Osteocyte (in vitro differentiated cells): ENCODE measurements around the gene PRKCH. TPM values are rescaled to one million over a fixed set of nuclear protein-coding genes. Genes with fewer than 3 reads are reported as not detected.

Experiments
- DNase-seq: peaks from one replicate; pipeline ENCODE4 v3.0.0; 2021; ENCODE audit warnings: mixed read lengths; ENCODE audit not compliant: unreplicated experiment; ENCODE audit errors: extremely low spot score
- H3K27ac Mint-ChIP-seq: one replicate; pipeline ENCODE4 v1.8.0; 2021; ENCODE audit warnings: mild to moderate bottlenecking, mixed read lengths; ENCODE audit not compliant: unreplicated experiment
- H3K27me3 Mint-ChIP-seq: one replicate; pipeline ENCODE4 v1.8.0; 2021; ENCODE audit warnings: mixed read lengths; ENCODE audit not compliant: unreplicated experiment
- H3K36me3 Mint-ChIP-seq: one replicate; pipeline ENCODE4 v1.8.0; 2021; ENCODE audit warnings: mixed read lengths; ENCODE audit not compliant: unreplicated experiment
- H3K4me1 Mint-ChIP-seq: one replicate; pipeline ENCODE4 v1.8.0; 2021; ENCODE audit warnings: mixed read lengths; ENCODE audit not compliant: unreplicated experiment
- H3K4me3 Mint-ChIP-seq: one replicate; pipeline ENCODE4 v1.8.0; 2021; ENCODE audit warnings: mild to moderate bottlenecking, moderate library complexity, mixed read lengths; ENCODE audit not compliant: unreplicated experiment
- H3K9me3 Mint-ChIP-seq: one replicate; pipeline ENCODE4 v1.8.0; 2021; ENCODE audit warnings: mixed read lengths; ENCODE audit not compliant: unreplicated experiment
- CTCF ChIP-seq: fragments of 200-600 bp; sonication (generic); IDR thresholded peaks from 2 replicates; pipeline ENCODE4 v1.5.0; 2021; ENCODE audit warnings: antibody characterized with exemption, mild to moderate bottlenecking, moderate library complexity
- total RNA-seq: library from RNA; stranded (reverse); gene quantifications from 2 replicates; pipeline ENCODE4 v1.2.1, GENCODE V29; 2021

PRKCH gene
- total RNA-seq, 1 donor from 2014 or later: 10.6 TPM

GRCh38 chr14:61516118-61516743, 194.9 kb downstream of the PRKCH start:
- Mint-ChIP-seq H3K4me3 (no peak overlapping the region), H3K9me3 (no peaks in the 10 kb centered on the region), H3K27me3 (no peaks in the 10 kb centered on the region), H3K4me1 (peaks cover 26% of the 10 kb centered on the region), H3K27ac (peak overlapping the region; percentile 8), H3K36me3 (no peaks in the 10 kb centered on the region)
- no peak for TF ChIP-seq CTCF
- DNase-seq: no peak

DNA sequence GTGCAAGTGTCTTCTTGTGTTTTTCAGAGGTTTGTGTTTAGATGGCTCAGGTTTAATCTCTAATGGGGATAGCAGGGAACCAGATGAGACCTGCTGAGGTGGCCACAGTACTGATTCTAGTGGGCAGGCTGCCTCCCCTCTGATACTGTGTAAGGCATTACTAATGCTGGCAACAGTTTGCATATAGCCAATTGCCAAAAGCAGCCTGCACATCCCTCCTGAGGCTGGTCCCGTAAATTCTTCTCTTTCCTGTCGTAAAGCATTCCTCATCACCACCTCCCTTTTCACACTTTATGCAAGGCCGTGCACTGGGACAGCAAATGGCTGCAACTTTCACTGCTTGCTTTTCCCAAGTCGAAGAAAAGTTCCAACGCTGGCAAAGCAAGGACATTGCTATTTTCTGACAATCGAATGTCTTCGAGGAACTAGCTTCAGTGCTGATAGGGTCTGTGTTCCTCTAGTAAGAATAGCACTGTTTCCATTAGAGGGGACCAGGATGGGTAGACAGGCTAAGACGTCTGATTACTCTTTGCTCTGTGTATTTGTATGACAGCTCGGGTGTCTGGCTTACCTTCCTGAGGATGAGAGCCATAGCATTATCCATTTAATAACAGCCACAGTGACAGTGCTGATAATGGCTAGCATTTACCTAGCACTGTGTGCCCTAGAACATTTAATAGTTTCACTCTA, 195.7 kb downstream of the PRKCH start:
- DNase-seq: no peak
- no peak for TF ChIP-seq CTCF
- H3K4me1 Mint-ChIP-seq: peaks cover 20% of the 10 kb centered on the region
- H3K27me3 Mint-ChIP-seq: no peaks in the 10 kb centered on the region
- no peak overlapping the region for H3K4me3 Mint-ChIP-seq
- H3K27ac Mint-ChIP-seq: peak overlapping the region; percentile 8
- no peaks in the 10 kb centered on the region for H3K36me3 Mint-ChIP-seq
- no peaks in the 10 kb centered on the region for H3K9me3 Mint-ChIP-seq

DNA sequence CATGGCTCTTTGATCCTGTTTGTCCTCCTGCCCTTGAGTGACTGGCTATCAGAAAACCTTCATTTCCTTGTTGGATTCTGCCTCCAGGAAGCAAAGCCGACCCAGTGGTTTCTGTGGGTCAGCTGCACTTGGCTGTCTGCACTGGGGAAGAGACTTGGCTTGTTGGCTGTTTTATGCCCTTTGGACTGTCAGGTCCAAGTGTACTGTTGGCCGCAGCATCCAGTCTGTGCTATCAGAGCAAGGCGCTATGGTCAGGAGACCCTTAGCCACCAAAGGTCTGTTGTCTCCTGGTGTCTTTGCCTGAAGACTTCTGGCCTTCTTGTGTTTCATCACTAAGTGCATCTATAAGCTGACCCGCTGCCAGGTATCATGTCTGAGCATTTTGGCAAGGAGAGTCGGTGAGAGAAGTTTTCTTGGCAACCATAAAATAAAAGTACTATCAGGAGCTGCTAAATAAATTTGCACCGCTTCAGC, 196.6 kb downstream of the PRKCH start:
- TF ChIP-seq CTCF: no peak
- H3K36me3 Mint-ChIP-seq: no peaks in the 10 kb centered on the region
- peaks cover 16% of the 10 kb centered on the region for H3K4me1 Mint-ChIP-seq
- H3K4me3 Mint-ChIP-seq: no peak overlapping the region
- no peaks in the 10 kb centered on the region for H3K27me3 Mint-ChIP-seq
- no peaks in the 10 kb centered on the region for H3K9me3 Mint-ChIP-seq
- H3K27ac Mint-ChIP-seq: no peak overlapping the region
- no peak for DNase-seq

GRCh38 chr14:61518403-61518802, 197.0 kb downstream of the PRKCH start:
- H3K27ac Mint-ChIP-seq: no peak overlapping the region
- no peaks in the 10 kb centered on the region for H3K27me3 Mint-ChIP-seq
- no peak overlapping the region for H3K4me3 Mint-ChIP-seq
- no peak for TF ChIP-seq CTCF
- no peak for DNase-seq
- no peaks in the 10 kb centered on the region for H3K36me3 Mint-ChIP-seq
- no peaks in the 10 kb centered on the region for H3K9me3 Mint-ChIP-seq
- H3K4me1 Mint-ChIP-seq: peaks cover 16% of the 10 kb centered on the region

- H3K4me1 Mint-ChIP-seq: peaks cover 23% of the 10 kb centered on the region
- no peaks in the 10 kb centered on the region for H3K27me3 Mint-ChIP-seq
- no peak overlapping the region for H3K4me3 Mint-ChIP-seq
- no peaks in the 10 kb centered on the region for H3K36me3 Mint-ChIP-seq
- DNase-seq: no peak
- TF ChIP-seq CTCF: no peak
- H3K9me3 Mint-ChIP-seq: no peaks in the 10 kb centered on the region
- no peak overlapping the region for H3K27ac Mint-ChIP-seq
Observed at GRCh38 chr14:61519106-61519505, 197.7 kb downstream of the PRKCH start.
